Epidermal melanocyte (primary cell): ENCODE data around the gene RNASE13.
"Not testable (repeated sequence)": the region's sequence is repeated elsewhere in the genome, so short reads cannot be mapped to it uniquely, and the experiment has no call there.

ENCODE experiments used
- DNase-seq: peaks from one replicate; pipeline ENCODE4 v3.0.0; 2011; ENCODE audit warnings: low spot score; ENCODE audit not compliant: insufficient read length

RNASE13 gene

GRCh38 chr14:21023817-21024584, 10.6 kb downstream of the RNASE13 start:
- no peak for DNase-seq

GRCh38 chr14:21023174-21023573, 11.4 kb downstream of the RNASE13 start:
- DNase-seq = no peak

GRCh38 chr14:21022686-21023085, 11.9 kb downstream of the RNASE13 start:
- DNase-seq = no peak

DNA sequence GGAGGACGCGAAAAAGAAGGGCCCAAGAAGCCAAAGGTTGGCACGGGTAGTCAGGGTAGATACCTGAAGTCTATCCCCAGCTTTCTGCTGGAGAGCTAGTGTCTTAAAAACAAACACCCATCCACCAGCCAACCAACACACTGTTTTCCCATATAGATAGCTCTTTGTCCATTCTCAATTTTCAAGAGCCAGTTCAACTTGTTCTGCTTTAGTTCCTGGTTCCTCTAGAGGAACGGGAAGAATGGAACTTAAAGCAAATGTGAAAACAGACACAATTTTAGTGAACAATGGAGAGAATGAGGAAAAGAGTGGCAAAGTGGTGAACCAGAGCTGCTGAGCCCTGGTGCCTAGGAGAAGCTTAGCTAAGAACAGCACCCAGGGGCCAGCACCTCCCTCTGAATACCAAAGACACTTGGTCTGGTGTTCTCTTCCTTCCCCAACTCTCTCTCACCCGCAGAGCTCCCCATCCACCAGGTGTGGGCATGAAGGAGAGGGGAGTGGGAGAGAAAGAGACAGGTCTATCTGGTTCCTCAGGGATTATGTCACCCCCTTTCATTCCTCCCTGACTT, 13.5 kb downstream of the RNASE13 start:
- DNase-seq = no peak

- DNase-seq = no peak
These were observed 15.2 kb downstream of the RNASE13 start for GRCh38 chr14:21019366-21019765.

- DNase-seq = no peak
These were observed 15.8 kb downstream of the RNASE13 start for GRCh38 chr14:21018781-21019180.

DNA sequence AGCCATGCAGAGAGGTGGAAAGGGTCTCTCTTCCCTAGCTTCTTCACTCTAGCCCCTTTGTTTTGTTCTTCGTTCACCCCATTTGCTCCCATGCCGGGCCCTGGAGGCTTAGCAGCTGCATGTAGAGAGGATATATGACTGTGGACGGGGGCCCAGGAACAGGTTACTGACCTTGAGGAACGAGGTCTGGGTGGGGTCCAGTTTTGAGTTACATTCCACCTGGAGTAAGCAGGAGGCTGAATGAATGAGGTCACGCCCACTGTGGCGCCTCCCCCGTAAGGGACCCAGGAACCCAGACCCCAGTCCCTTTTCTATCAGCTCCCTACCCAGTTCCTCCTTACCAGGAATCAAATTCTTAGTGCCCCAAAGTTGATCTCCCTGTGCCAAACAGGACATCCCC, 16.3 kb downstream of the RNASE13 start:
- DNase-seq = no peak

- DNase-seq = no peak
These were observed 16.9 kb downstream of the RNASE13 start for GRCh38 chr14:21017528-21018245.

DNA sequence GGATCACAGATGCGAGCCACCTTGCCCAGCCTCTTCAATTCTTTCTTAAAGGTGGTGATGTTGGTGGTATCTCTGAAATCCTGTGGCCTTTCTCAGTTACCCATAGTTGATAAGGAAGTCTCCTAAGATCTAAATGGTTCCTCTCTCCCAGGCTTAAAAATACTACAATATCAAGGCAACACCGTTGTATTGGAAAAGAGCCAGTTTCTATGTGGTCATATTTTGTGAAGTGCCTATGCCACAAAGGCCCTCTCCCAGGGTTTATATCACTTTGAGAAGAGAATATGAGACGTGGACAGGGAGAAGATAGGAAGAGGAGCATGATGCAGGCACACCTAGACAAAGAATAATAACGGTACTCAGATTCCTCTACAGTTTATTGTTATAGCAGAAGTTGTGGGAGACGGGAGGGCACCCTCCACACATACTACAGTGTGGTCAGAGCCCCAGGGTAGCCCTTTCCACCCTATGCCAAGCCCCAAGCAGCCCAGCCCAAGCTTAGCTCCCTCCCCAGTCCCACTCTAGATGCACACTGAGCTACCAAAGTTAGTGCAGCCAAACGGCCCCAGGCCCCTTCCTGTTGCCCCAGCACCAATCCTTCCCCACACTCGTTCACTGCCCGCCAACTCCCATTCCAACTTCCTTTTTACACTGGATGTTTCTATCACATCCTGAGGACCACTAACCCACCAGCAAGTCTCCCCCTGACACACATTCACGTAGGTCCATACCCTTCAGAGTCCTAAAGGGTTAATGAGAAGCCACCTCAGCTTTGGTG, 18.0 kb downstream of the RNASE13 start:
- DNase-seq = no peak

GRCh38 chr14:21015312-21015711, 19.3 kb downstream of the RNASE13 start:
- DNase-seq = no peak

GRCh38 chr14:21014761-21015190, 19.8 kb downstream of the RNASE13 start:
- DNase-seq = peak; percentile 85

- DNase-seq = no peak
These were observed 23.5 kb downstream of the RNASE13 start for GRCh38 chr14:21011136-21011535.

DNA sequence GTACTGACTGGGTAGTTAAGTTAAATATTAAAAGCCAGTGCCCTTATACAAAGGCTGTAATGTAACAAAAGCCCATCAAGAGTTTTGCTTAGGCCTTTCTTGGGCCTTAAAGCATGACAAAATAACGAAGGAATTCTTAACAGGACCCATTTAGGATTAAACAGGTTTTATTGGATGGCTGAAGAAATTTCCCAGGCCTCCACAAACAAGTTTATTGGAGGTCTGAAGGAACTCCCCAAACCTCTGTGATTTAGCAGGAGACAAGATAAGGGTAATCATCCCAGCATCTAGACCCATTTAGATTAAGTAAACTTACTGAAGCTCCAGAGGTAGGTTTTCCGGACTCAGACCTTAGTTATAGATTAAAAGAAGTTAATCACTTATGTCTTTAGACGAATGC, 24.9 kb downstream of the RNASE13 start:
- DNase-seq = not testable (repeated sequence)

GRCh38 chr14:21003788-21004346, 30.7 kb downstream of the RNASE13 start:
- no peak for DNase-seq

GRCh38 chr14:21001218-21001617, 33.4 kb downstream of the RNASE13 start:
- DNase-seq = no peak

DNA sequence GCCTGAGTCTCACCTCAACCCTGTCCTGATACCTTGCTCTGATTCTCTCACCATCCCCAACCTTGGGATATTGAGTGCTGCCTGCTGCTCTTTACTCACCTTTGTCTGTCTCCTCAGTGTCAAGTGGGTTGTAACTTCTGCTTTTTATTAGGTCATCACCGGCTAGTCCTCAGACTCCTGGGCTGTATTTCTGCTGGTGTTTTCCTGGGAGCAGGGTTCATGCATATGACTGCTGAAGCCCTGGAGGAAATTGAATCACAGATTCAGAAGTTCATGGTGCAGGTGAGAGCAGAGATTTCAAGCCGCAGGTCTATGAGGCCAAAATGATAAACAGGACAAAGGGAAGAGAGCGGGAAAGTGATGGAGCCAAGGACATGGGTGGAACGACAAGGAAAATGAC, 35.0 kb downstream of the RNASE13 start:
- no peak for DNase-seq

DNA sequence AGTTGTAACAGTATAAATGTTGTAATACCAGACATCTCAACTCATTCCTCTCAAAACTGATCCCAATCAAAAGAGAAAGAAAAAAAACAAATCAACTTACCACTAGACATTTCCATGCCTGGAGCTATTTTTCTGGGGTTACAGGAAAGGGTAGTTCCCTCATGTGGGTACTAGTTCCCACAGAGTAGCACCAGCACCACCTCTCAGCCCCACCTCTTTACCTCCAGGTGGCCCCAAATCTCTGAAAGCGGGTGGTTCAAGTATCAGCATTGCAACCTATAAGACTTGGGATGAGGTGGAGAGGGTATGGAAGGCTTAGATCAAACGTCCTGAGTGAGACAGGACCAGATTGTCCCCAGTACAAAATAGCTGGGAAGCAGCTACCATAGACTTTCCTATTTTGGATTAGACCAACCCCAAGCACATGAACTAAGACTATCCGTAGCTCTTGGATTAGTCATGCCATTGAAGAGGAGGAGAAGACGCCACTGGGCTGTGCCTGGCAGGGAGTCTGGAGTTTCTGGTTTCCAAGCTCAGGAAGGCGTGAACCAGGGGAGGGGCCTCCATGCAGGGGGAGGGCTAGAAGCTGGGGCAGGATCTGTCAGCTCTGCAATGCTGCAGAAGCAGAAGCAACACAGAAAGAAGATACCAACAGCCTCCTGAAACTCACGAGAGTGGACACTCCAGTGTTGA, 35.8 kb downstream of the RNASE13 start, which contains the start of gene SLC39A2:
SLC39A2 (plus strand) TSS at position 620 of the 693 bp plus-strand sequence. CDS start 154 bp downstream, outside the sequence.
- DNase-seq = no peak

DNA sequence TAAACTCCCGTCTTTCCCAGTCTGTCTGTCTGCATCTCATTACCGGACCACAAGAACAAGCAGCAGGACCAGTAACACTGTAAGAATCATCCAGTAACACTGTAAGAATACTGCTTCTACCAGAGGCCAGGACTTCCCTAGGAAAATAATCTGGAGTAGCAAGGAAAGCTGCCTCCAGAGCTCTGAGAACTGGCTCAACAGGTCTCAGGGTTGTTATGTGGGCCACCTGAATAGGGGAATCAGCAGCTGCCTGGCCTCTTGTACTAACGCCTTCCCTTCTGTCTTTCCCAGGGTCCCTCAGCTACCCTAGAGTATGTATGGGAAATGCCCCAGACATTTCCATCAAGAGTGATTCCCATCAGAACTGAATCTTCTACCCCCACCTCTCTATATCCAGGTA, 36.5 kb downstream of the RNASE13 start:
- DNase-seq = no peak

DNA sequence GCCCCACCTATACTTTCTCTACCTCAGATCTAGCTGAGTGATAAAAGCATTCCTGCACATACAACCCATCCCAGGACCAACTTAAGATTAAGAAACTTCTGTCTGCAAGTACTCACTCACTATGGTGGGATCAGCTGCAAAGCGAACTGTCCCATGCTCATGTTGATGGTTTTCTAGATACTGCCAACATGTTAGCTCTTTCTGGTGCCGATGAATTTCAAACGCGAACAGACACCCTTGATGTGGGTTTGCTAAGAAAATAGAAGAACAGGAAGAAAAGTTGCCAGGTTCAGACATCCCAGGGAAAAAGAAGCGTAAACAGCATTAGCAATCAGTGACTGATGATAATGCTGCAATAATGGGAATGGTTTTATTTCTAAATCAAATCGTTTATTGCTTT, 37.0 kb downstream of the RNASE13 start:
- no peak for DNase-seq

DNA sequence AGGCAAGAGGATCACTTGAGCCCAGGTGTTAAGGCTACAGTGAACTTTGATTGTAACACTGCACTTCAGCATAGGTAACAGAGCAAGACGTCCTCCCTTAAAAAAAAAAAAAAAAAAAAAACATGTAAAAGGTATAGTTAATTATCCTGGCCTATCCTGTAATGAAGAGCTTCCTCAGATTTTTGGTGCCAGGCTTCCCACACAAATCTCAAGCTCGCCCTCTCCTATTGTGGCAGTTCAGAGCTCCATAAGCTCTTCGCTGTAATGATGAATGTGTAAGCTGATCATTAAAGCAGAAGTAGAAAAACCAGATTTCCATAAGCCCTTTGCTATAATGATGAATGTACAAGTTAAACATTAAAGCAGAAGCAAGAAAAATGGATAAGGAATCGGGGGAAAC, 37.5 kb downstream of the RNASE13 start:
- no peak for DNase-seq

GRCh38 chr14:20996521-20996920, 38.1 kb downstream of the RNASE13 start:
- no peak for DNase-seq
